Gastrocnemius medialis (tissue), 4 donors: Measurements from ENCODE around the gene PROSER3.

Experiments used
- CTCF ChIP-seq, 5 experiments: fragments of 450-650 bp in 3 of 5; fragments of 200-600 bp in 2 of 5; sonication (generic) in 2 of 5; IDR thresholded peaks in 4 of 5; conservative IDR thresholded peaks in 1 of 5; 1 replicate in 4 of 5; 2 replicates in 1 of 5; pipeline ENCODE4 v1.5.1; 2016 to 2019; ENCODE audit warnings: antibody characterized with exemption in 5 of 5, mild to moderate bottlenecking in 3 of 5, moderate library complexity in 3 of 5
- POLR2A ChIP-seq, 2 donors: fragments of 450-650 bp; IDR thresholded peaks; one replicate each; pipeline ENCODE4 v1.6.1; 2017; ENCODE audit warnings: antibody characterized with exemption in 2 of 2, mild to moderate bottlenecking in 2 of 2, moderate library complexity in 2 of 2

GRCh38 chr19:35715355-35715809, 42.6 kb upstream of the PROSER3 start:
- TF ChIP-seq CTCF (IDR thresholded peaks at IDR 0.05 in 4 of 5, conservative IDR thresholded peaks at IDR 0.05 in 1 of 5) (no peak), POLR2A (IDR thresholded peaks at IDR 0.05) (no peak)
